HG03469 (cell line): Measurements from ENCODE around the gene C1QL4.
"Not testable (repeated sequence)": the region's sequence is repeated elsewhere in the genome, so short reads cannot be mapped to it uniquely, and the experiment has no call there.

Experiments
- ATAC-seq: cut with Tn5 transposase; IDR thresholded peaks from one replicate; pipeline ENCODE4 v1.9.1; 2021; ENCODE audit warnings: mild to moderate bottlenecking, moderate library complexity, moderate number of reproducible peaks; ENCODE audit not compliant: unreplicated experiment

C1QL4 gene

DNA sequence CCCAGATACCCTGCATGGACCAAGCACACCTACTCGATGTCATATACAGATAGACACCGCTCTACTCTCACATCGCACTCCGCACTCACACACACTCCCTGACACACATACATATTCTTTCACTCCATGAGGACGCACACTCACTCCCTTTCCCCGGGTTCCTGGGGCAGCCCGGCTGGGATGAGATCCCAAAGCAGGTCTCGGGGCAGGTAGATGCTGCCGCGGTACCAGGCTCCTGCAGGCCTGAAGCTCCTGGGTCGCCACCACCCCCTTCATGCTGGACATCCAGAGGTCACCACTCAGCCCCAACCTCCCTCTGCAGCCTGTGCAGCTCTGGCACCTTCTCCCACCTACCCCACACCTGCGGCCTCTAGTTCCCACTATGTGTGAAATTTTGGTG, 2.3 kb downstream of the C1QL4 start:
- ATAC-seq: no peak

- no peak for ATAC-seq
These were observed 2.8 kb downstream of the C1QL4 start for GRCh38 chr12:49334226-49334625.

DNA sequence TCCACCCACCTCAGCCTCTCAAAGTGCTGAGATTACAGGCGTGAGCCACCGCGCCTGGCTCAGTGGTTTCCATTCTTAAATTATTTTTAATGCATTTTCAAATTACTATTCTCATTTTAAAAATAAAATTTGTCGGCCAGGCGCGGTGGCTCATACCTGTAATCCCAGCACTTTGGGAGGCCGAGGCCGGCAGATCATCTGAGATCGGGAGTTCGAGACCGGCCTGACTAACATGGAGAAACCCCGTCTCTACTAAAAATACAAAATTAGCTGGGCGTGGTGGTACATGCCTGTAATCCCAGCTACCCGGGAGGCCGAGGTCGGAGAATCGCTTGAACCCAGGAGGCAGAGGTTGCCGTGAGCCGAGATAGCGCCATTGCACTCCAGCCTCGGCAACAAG, 3.2 kb downstream of the C1QL4 start:
- not testable (repeated sequence) for ATAC-seq

DNA sequence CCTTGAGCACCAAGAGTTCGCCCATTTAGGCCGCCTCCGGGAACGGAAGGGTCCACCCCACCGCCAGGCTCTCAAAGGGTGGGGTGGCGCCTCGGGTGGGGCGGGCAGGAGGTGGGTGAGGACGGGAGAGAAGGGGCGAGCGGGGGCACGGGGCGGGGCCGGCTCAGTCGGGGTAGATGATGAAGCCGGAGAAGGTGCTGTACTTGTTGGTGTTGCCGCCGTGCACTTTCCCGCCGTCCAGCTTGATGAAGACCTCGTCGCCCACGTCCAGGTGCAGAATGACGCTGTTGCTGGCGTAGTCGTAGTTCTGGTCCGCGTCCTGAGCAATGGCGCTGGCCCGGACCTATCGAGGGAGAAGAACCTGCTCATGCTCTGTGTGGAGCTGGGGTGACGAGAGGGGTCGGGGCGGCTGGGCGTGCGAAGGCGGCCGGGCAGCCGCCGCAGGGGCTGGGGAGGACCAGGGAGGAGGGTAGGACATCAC, 4.1 kb downstream of the C1QL4 start:
- ATAC-seq: no peak

DNA sequence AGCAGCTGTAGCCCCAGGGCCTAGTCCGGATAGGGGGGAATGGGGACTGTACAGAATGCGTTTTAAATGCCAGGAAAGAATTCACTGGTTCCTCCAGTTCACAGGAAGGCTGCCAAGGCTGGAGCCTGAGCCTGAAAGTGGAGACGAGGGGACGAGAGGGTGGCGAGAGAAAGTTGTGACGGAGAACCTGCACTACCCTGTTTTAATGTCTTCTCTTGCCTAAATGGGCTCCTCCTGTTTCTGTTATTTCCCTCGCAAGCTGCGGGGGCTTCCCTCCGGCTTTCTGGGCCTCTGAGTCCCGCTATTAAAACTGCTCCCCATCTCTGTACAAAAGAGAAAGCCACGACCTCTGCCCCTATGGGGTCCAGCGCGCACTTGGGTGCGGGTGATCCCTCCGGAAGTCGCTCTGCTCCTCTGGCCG, 4.5 kb downstream of the C1QL4 start:
- no peak for ATAC-seq

- no peak for ATAC-seq
These were observed 5.4 kb downstream of the C1QL4 start for GRCh38 chr12:49331380-49332222.

- ATAC-seq: no peak
These were observed 6.2 kb downstream of the C1QL4 start for GRCh38 chr12:49330631-49331379.

DNA sequence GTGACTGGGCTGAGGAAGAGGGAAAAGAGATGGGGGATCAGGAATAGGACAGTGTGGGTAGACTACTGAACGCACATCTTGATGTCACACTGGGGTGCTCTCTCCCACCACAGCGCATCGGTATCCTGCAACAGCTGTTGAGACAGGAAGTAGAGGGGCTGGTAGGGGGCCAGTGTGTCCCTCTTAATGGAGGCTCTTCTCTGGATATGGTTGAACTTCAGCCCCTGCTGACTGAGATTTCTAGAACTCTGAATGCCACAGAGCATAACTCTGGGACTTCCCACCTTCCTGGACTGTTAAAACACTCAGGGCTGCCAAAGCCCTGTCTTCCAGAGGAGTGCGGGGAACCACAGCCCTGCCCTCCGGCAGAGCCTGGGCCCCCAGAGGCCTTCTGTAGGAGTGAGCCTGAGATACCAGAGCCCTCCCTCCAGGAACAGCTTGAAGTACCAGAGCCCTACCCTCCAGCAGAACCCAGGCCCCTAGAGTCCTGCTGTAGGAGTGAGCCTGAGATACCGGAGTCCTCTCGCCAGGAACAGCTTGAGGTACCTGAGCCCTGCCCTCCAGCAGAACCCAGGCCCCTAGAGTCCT, 6.9 kb downstream of the C1QL4 start:
- no peak for ATAC-seq

- no peak for ATAC-seq
These were observed 8.2 kb downstream of the C1QL4 start for GRCh38 chr12:49328816-49329215.

- ATAC-seq: no peak
These were observed 9.1 kb downstream of the C1QL4 start for GRCh38 chr12:49327887-49328286.

- ATAC-seq: no peak
These were observed 9.6 kb downstream of the C1QL4 start for GRCh38 chr12:49327368-49327767.

DNA sequence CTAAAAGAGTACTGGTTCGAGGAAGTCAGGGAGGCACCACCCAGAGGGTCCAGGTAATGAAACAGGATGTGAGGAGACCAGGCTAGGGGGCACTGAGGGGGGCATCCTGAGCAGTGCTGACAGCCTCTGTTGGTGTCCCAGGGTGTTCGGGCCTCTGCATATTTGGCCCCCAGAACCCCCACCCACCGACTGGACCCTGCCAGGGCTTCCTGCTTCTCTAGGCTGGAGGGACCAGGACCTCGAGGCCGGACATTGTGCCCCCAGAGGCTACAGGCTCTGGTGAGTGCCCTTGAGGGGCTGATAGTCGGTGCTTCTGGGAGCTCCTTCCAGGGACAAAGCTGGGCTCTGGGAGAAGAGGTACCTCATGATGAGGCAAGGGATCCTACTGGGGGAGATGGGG, 11.4 kb downstream of the C1QL4 start:
- no peak for ATAC-seq

- ATAC-seq: no peak
These were observed 13.4 kb downstream of the C1QL4 start for GRCh38 chr12:49323524-49324097.

DNA sequence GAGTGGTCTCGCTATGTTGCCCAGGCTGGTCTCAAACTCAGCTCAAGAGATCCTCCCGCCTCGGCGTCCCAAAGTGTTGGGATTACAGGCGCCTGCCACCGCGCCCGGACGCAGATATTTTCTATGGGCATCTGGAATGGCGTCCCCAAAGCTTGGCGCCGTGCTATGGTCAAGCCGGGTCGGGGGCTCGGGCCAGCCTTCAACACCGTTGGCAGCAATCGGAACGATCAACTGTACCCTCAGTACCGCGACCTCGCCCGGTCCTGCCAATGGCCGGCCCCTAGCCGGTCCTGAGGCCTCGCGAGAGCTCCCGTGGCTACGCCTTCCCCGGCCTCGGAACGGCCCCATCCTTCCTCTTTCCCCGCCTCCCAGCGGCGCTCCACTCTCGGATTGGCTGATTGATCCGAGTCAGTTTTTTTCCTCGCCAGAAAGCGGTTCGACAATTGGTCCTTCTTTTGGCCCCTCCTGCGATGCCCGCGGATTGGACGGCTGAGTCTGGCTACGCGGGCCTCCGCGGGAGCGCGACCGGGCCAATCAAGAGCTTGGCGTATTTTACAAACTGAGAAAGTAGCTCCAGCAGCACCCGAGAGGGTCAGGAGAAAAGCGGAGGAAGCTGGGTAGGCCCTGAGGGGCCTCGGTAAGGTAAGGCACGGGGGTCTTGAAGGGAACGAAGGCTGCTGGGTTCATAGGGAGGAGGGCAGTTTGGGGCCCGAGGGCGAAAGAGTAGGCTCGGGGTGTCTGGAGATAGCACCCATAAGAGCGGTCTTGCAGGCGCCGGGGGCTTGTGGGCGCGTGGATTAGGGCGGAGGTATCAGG, 14.1 kb downstream of the C1QL4 start, which contains the start of gene TROAP:
TROAP (plus strand) TSS at position 548 of the 816 bp plus-strand sequence. CDS start 354 bp downstream, outside the sequence.
- peak; percentile 92 for ATAC-seq

- no peak for ATAC-seq
These were observed 14.7 kb downstream of the C1QL4 start for GRCh38 chr12:49322367-49322707.

GRCh38 chr12:49320411-49321103, 16.4 kb downstream of the C1QL4 start:
- ATAC-seq: not testable (repeated sequence)

- ATAC-seq: not testable (repeated sequence)
These were observed 19.9 kb downstream of the C1QL4 start for GRCh38 chr12:49317118-49317517.

- no peak for ATAC-seq
These were observed 22.2 kb downstream of the C1QL4 start for GRCh38 chr12:49314811-49315210.

- not testable (repeated sequence) for ATAC-seq
These were observed 26.5 kb downstream of the C1QL4 start for GRCh38 chr12:49310451-49311000.
